OCI-M1 (cell line): Measurements from ENCODE around the gene SINHCAF.
A peak's percentile ranks its signal among the peaks of the same experiment; 100 is the strongest.

Experiments used
- DNase-seq: peaks from one replicate; lab custom pipeline; 2025; lab: John Stamatoyannopoulos, UW

Gene SINHCAF

DNA sequence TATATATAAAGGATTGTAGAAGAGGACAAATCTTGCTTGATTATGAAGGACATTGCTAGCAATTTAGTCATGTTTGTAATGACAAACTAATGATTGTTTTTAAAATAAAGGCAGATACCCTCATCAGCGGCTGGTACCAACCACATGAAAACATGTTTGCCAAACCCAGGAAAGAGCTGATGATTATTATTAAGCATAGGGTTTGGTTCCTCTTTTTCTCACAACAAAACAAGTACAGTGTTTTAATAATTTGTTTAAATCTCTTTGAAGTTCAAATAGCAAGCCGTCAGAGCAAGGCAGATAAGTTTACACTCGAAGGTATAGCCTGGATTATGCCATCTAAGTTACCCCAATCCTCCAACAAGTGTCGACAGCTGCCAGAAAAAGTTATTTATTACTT, 5.3 kb upstream of the SINHCAF start:
- DNase-seq: no peak

DNA sequence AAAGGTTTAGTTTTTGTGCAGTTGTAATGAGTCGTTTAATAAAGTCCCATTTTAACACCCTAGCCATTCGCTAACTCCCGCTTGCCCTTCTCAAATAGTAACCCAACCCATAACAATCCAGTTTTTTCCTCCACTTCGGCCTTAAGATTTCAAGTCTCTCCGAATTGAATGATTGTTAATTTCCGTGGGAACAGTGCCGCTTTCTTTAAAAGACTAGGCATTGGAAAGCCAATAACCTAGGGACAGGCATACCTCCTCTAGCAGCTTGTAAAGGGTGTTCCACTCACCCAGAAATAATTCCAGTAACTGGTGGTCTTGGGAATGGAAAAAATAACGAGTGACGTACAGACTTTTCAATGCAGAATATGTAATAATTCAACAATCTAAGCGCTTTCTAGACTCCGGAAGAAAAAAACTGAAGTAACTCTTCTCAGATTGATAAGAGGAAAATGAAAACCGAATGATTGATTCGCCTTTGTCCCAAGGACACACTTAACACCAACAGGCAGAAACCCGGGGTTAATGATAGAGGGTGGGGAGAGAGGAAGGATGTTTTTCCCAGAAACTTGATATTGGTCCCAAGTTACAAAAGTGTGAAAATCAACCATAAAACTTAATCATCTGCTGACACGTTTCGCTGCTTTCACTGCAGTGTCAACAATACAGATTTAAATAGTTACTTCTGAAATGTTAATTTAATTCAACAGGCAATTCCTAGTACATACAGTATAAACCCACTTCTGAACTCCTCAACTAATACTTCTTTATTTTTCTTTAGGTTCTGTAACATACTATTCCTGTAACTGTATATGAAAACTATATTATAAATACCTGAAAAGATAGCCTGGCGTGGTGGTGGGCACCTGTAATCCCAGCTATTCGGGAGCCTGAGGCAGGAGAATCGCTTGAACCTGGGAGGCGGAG, 1.0 kb upstream of the SINHCAF start:
- peak; percentile 59 for DNase-seq

DNA sequence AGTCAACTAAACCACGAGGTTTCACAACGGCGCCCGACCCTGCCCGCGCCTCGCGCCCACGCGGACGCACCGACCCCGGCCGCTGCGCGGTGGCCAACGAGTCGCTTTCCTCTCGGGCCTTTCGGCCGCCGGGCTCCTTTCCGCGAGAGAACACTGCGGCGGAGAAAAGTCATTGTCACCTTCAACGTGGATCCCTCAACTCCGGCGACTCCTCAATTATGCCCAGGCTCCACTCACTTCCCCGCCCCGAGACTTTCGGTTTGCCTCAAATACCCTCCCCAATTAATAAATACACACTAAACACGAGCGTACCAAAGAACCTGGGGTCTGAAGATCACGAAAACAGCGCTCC, 450 bp downstream of the SINHCAF start:
- no peak for DNase-seq

DNA sequence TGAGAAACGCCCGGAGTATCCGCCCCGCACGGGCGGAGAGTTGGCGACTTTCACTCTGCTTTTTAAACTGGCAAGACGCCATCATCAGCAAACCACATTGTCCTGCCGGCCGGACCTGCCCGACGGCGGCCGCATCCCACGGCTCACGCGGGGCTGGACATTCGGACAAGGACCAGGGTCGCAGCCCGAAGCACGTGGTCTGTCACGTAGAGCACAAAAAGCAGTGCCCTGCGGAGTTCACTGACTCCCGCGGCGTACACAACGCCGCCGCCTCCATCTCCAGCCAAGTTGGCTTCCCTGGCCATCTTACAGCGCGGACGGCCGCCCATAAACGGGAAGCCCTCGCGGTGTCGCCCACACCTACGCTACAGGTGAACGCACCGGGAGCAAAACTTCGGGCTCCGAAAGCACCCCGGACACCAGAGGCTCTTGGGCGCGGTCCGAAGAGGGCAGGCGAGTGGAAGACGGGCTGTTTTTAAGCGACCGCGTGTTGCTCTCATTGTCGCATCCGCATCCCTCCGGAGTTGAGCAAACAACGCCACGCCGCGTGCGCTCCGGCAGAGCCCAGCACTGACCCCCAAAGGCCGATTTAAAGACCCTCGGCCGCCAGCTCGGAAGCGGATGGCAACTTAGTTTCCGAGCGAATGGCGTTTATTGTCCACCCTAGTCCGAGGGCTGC, 966 bp downstream of the SINHCAF start:
- DNase-seq: peak; percentile 74

DNA sequence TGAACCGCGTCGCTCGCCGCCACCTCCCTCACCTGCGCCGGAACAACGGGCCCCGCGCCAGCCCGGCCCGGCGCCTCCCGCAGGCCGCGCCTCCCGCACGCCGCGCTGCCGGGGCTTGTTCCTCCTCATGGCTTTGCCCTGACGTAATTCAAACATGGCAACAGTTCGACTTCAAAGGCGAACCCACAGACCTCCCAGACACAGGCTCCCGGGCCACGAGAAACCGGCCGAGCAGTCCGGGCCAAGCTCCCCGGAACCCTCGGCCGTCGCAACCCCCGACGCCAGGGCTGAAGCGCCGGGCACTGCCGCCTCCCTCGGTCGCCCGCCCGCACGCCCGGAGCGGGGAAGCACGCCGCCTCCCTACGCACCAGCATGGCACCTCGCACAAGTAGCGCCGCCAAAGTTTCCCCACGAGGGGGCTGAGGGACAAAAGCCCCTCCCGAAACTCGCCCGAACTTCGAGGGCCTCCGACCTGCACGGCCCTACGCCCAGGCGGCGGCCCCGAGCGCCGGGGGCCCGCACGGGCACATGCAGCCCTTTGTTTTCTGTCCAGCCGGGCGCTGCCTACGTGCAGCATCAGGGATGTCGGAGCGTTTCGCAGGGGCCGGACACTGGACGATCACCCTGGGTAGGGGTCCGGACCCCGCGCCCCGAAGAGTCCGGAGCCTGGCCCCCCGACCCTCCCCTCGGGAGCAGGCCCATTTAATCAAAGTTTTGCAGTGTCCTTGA, 1.7 kb downstream of the SINHCAF start:
- peak; percentile 84 for DNase-seq

DNA sequence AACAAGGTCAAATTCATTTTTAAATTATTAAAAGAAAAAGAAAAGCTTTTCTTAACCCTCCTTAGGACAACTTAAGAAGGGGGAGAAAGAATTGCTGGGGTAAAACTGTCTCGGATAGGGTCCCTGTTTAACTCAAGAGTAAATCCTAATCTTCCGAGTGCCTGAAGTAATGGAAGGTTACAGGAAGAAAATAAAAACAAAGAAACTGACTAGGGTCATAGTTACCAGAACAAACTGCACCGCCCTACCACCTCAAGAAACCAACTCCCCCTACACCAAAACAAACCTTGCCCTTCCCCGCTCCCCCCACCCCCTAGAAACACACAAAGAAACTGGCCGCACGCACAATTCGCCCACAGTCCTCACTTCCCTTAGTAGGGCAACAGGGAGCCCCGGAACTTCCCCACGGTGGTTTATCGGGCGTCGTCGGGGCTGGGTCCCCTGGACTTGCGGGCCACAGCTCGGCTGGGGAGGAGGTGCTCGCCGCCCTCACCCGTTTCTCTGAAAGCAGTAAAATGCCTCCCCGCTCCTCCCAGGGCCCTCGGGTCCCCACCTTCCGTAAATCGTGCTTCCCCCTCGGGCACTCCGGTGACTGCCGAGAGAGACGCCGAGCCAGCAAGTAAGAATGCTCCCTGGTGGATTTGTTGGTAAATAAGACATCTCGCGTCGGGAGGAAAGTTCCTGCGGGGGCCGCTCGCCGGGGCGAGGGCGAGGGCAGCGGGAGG, 2.4 kb downstream of the SINHCAF start:
- DNase-seq: peak; percentile 84

DNA sequence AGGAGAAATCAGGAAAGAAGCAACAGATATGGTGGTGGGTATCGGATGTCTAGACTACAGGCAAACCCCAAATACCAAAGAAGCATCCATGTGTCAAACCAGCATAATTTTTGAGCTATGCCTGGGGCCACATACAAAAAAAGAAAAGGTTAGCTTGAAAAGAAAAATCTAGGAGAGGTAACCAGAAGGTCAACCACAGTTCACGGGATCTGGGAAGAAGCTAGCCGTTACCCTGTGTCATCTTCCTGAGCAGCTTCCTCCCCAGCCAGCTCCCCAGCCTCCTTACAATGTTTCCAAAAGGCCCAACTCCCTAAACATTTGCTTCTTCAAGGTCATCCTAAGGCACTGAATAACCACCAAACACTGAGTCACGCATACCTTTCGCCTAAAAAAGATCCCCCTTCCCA, 3.1 kb downstream of the SINHCAF start:
- peak; percentile 56 for DNase-seq

DNA sequence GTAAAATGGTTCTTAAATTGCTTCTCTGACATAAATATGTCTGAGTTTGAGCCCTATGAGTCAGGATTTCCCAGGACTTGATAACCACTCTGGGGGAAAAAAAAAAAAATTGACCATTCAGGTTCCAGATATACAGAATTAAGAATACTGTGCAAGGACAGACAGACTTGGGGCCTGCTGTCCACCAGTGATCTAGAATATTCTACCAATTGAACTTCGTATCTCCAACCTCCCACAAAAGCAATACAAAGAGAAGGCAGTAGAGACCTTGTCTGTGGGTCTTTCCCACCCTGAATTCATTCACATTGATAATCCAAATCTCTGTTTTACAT, 4.1 kb downstream of the SINHCAF start:
- DNase-seq: peak; percentile 71

DNA sequence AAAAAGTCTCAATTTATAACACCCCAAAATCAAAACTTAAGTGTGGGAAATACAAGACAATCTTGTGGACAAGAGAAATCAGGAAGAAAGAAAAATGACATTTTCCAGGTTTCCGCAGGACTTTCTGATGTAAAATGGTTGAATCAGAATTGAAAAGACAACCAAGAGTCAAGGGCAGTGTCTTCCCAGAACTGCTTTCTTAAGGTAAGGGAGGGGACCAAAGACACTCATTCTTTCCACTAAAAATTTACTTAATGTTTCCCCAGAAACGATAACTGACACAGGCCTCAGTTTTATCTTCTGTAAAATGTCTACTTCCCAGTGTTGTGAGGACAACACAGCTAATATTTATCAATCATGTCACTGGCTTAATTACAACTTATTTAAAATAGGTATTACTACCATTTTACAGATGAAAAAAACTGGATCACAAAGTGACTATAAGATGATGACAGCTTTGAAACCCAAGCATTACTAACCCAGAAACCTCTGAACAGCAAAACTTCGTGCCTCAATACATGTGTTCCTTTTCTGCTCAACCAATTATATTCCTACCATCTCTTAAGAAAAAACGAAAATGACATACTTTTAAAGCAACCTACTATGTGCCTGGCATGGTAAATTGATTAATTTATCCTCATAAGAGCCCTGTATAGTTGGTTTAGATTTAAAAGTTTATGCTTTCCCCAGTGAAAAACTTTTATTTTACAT, 4.6 kb downstream of the SINHCAF start:
- DNase-seq: peak; percentile 70

DNA sequence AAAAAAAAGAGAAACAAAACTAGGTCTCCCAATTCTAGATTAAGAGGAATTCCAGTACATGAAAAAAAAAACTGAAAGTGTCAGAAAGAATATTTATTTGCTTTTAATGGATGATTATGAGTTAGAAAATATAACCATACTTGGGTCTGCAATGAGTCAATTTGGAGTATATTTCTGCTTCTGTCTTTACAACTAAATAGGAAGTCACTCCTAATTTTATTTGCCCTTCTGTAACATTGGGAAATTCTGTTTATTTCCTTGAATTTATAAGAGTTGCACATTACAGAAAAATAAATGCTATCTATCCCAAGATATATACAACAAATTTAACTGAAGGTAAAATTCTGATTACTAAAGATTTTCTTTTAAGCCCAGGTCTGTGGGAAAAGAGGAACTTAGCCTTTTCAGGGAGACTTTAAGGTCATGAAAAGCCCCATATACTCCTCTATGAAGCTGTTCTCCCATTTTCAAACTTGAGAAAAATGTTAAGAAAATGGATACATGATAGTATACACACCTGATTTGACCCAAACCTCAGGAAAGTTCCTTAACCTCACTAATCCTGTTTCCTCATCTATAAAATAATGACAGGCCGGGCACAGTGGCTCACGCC, 7.2 kb downstream of the SINHCAF start:
- peak; percentile 68 for DNase-seq

DNA sequence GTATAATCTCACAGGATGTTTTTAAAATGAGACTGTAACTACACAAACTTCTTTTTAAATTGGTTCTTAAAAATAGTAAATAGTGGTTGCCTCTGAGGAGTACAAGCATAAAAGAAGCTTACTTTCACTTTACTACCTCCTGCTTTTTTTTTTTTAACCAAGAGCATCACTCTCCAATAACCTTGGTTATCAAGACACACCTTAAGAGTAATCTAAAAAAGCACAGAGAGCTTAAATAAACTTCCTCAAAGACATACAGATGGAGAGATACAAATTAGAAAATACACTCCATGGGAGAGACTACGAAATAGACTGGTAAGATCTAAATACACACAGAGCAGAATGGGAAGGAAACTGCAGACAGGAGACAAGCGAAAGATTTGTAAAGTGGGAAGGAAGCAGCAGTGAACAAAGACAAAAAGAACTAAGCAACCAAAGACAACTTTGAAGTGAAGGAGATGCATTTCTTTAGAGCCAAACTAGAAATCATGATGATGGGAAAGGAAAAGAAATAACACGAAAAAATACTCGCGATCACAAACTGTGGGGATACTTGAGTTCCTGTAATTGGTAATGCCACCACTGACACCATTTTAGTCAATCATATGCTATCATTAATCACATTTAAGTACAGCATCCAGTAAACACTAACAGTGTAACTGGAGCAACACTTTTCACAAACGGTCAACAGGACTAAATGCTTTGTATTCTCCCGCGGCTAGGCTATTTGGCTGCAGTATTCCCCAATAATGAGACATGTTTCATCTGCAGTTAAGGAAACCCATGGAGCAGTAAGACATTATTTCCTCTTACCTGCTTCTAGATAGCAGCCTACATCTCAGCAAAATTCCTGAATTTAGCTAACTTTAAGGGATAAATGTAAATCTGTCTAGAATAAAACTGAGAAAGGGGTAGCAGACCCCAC, 8.2 kb downstream of the SINHCAF start:
- DNase-seq: peak; percentile 63

DNA sequence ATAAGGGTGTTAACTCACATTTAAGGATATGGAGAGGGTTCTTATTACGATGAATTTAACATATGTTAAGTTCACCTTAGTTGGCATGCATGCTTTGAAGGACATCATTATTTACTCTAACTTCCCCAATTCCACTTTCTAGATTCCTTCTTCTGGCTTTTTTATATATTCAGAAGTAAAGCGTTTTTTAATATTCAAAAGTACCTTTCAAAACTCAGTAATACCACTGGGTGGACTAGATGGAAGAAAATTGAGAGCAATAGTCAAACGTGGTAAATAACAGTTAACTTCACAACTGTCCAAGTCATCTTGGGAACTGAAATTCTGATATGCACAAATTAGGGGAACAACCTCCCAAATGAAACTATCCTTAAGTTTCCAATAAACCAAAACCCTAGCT, 9.1 kb downstream of the SINHCAF start:
- DNase-seq: peak; percentile 49

DNA sequence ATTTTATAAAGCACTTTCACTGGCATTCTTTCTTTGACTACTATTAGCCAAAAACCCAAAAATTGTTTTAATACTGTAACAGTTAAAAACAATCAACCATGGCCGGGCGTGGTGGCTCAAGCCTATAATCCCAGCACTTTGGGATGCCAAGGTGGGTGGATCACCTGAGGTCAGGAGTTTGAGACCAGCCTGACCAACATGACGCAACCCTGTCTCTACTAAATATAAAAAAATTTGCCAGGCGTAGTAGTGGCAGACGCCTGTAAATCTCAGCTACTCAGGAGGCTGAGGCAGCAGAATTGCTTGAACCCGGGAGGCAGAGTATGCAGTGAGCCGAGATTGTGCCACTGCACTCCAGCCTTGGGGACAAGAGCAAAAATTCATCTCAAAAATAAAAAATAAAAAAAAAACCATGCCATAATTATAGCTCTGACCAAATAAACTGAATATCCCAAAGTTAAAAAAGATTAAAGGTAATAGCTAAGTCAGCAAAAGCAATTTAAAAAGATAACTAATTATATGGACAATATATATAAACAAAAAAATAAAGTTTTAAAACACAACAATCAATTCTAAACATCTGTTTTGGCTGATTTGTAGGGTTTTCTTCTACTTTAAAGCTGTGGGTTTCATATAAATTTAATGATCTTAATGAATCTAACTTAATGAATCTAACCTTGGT, 10.0 kb downstream of the SINHCAF start:
- no peak for DNase-seq

DNA sequence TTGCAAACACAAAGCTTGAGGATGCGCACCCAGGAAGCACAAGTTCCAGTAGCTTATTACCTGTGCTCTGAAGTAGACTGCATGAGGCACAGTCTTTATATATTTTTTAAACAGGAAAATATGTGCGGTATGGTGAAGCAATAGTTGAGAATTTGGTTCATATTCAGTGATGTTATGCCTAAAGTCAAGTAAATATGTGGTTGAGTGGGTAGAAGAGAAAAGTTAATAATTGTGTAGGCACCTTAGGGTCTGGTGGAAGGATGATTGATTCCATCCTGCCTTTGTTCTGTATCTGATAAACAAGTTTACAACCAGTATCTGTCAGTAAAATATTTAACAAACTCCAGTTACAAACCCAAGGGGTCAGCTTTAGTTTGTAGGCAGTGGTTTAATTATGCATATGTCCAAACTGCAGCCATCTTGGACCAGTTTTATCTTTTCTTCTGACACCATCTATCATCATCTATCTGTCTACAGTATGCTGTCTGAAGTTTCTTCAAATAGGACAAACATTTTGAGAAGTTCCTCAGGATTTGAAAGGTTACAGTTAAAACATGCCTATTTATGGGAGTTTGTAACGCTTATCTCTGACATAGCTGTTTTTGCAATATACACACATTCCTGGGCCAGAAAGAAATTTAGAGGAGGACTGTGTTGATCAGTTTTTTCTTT, 10.8 kb downstream of the SINHCAF start:
- DNase-seq: no peak

DNA sequence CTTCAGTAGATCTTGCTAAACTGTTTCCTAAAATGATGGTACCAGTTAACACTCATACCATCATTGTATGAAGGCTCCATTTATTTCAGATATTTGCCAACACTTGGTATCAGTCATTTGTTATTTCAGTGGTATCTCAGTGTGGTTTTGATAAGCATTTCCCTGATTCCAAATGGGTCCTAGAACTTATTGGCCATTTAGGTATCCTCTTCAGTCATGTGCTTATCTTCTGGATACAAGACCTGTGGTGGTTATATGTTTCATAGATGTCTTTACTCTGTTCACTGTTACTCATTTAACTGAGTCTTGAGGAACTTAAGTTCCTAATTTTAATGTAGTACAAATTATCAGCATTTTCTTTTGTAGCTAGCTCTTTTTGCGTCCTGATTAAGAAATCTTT, 13.5 kb downstream of the SINHCAF start:
- peak; percentile 37 for DNase-seq

DNA sequence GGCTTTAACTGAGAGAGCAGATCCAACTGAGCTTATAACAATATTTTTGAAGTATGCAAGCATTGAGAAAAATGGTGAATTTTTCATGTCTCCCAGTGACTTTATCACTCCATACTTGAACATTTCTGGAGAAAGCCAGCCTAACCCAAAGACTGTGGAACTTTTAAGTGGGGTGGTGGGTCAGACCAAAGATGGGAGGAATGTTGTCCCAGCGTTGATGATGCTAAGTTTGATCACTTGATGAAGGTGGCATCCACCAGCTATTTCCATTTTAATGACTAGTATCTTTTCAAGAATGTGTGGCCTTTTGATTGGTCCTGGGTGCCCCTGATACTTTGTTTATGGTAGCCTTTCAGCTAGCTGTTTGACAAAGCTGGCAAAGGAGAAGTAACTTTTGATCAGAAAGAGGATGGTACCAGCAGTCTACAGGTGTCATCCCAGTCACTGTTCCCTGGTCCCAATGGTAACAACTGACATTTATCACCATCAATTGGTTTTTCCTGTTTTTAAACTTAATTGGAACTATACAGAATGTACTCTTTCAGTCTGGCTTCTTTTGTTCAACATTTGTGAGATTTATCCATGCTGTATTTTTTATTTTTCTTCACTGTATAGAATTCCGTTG, 14.2 kb downstream of the SINHCAF start:
- no peak for DNase-seq

DNA sequence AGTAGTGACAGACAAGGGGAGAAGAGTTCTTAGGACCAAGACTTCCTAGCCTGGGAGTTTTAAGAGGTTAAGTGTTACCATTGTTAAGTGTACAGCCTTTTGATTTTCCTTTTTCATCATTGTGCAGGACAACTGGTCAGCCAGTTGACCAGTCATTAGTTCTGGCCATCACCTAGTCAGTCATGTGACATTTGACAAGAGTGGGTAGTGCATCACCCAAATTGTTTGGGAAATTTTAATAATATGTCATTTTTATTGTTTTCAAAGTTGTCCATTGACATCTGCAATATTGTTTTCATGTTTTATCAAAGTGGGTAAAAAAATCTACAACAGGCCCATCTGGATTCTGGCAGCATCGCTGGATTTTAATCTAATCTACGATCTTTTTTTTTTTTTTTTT, 15.5 kb downstream of the SINHCAF start:
- no peak for DNase-seq

DNA sequence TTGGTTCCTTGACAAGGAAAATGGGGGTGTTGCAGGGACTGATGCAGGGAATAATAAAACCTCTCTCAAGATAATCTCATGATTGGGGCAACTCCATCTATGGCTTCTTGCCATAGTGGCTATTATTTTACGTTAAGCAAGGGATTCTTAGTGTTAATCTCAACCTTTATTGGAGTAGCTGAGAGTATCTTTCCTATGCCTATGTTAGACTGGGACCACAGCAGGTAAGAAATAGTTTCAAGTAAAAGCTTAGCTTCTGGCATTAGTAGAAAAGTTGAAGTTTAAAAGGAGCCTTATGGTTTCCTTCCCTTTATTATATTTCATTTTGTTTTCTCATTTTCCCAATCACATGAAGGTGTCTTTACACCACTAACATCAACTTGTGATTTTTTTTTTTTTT, 16.7 kb downstream of the SINHCAF start:
- no peak for DNase-seq
